Fibroblast of lung (primary cell): ENCODE data around the gene CCDC92B. TPM values are rescaled to one million over a fixed set of nuclear protein-coding genes. Genes with fewer than 3 reads are reported as not detected.

ENCODE experiments used
- DNase-seq, 2 donors: peaks; one replicate each; pipeline versions ENCODE4 v3.0.0 to v3.0.0-alpha.2; 2010; ENCODE audit warnings: low read depth in 2 of 2
- H2AFZ ChIP-seq: 2 replicates; pipeline ENCODE4 v1.5.1; 2012; ENCODE audit warnings: low read length, control low read depth, inconsistent platforms
- H3K27ac ChIP-seq: 2 replicates; pipeline ENCODE4 v1.5.1; 2011; ENCODE audit warnings: low read length, control low read depth; ENCODE audit not compliant: insufficient read depth
- H3K27me3 ChIP-seq: 2 replicates; pipeline ENCODE4 v1.5.1; 2011; ENCODE audit warnings: mild to moderate bottlenecking, low read length; ENCODE audit not compliant: control insufficient read depth, insufficient read depth
- H3K36me3 ChIP-seq: 2 replicates; pipeline ENCODE4 v1.5.1; 2011; ENCODE audit warnings: low read length; ENCODE audit not compliant: control insufficient read depth, insufficient read depth
- H3K4me1 ChIP-seq: 2 replicates; pipeline ENCODE4 v1.5.1; 2011; ENCODE audit warnings: low read length; ENCODE audit not compliant: control insufficient read depth, insufficient read depth; ENCODE audit errors: extremely low read depth
- H3K4me2 ChIP-seq: 2 replicates; pipeline ENCODE4 v1.5.1; 2011; ENCODE audit warnings: low read length, control low read depth; ENCODE audit not compliant: insufficient read depth; ENCODE audit errors: extremely low read depth
- H3K4me3 ChIP-seq, 4 experiments: fragments of 200-600 bp in 1 of 4; sonication (generic) in 1 of 4; replicated peaks in 1 of 4; 2 replicates each; pipeline ENCODE4 v1.5.1; 2011 to 2016; ENCODE audit warnings: low read length in 4 of 4, low read depth in 3 of 4, mild to moderate bottlenecking in 3 of 4, control low read depth in 2 of 4, inconsistent platforms in 1 of 4, mixed read lengths in 1 of 4; ENCODE audit not compliant: insufficient read depth in 1 of 4; ENCODE audit errors: control extremely low read depth in 1 of 4
- H3K79me2 ChIP-seq: 2 replicates; pipeline ENCODE4 v1.5.1; 2012; ENCODE audit warnings: mild to moderate bottlenecking, low read length, inconsistent platforms; ENCODE audit not compliant: control insufficient read depth, insufficient read depth
- H3K9ac ChIP-seq: 2 replicates; pipeline ENCODE4 v1.5.1; 2011; ENCODE audit warnings: mild to moderate bottlenecking, low read length, control low read depth; ENCODE audit not compliant: insufficient read depth
- H3K9me3 ChIP-seq: 2 replicates; pipeline ENCODE4 v1.5.1; 2012; ENCODE audit warnings: low read depth, low read length; ENCODE audit not compliant: control insufficient read depth, insufficient read depth
- H4K20me1 ChIP-seq: 2 replicates; pipeline ENCODE4 v1.5.1; 2011; ENCODE audit warnings: low read length; ENCODE audit not compliant: control insufficient read depth, insufficient read depth; ENCODE audit errors: extremely low read depth
- EZH2 ChIP-seq: IDR thresholded peaks from 2 replicates; pipeline ENCODE4 v1.5.1; 2012; ENCODE audit warnings: low read length, control low read depth, mild to moderate bottlenecking; ENCODE audit errors: missing control alignments
- polyA plus RNA-seq, 2 donors: library from polyadenylated mRNA; depleted of rRNA in 1 of 2; stranded (reverse) in 1 of 2; unstranded in 1 of 2; fragments of >200 nt; gene quantifications; 2 replicates each; pipeline ENCODE4 v1.2.1, GENCODE V29; 2011 to 2012; ENCODE audit warnings: missing spikeins in 1 of 2
- total RNA-seq: library from RNA; depleted of rRNA; stranded (reverse); fragments of >200 nt; gene quantifications from 2 replicates; pipeline ENCODE4 v1.2.1, GENCODE V29; 2014
- TF ChIP-seq, protein P1 (sequence below), 2 donors: IDR thresholded peaks in 1 of 2; conservative IDR thresholded peaks in 1 of 2; 1 replicate in 1 of 2; 2 replicates in 1 of 2; pipeline ENCODE4 v1.5.1; 2011 to 2012; ENCODE audit warnings: low read length in 2 of 2, control low read depth in 1 of 2, inconsistent platforms in 1 of 2, low read depth in 1 of 2, mild to moderate bottlenecking in 1 of 2

CCDC92B gene
- total and polyA plus RNA-seq, 2 donors (not counting 1 experiment from before 2014, with no cell fraction given): not detected

DNA sequence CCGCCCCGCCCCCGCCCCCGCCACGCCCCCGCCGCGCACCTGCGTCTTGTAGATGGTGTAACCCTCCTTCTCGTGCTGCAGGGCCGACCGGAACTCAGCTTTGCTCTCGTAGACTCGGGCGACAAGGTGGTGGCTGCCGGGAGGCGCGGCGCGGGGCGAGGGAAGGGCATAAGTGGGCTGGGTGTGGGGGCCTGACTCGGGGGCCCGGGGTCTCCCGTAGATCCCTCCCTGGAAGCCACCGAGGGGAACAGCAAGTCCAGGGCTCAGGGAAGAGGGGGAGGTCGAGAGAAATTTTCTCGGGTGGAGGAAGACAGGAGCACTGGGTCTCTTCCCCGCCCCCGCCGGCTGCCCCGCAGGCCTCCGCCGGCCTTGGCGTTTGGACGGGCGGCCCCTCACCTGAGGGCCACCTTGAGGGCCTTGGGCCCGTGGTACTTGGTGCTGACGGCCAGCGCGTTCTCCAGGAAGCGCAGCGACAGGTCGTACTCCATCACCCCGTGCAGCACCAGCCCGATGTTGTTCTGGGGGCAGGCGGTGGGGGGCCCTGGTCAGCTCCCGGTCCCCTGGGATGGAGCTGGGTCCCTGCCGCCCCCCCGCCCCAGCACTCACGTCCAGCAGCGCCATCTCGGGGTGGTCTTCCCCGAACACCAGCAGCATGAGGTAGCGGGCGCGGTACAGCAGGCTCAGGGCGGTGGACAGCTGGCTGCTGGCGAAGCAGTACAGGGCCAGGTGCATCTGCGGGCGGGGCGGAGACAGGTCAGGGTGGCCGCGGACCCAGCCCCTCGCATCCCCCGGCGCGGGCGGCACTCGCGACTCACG, 57.3 kb downstream of the CCDC92B start:
- TF ChIP-seq, protein P1, sequence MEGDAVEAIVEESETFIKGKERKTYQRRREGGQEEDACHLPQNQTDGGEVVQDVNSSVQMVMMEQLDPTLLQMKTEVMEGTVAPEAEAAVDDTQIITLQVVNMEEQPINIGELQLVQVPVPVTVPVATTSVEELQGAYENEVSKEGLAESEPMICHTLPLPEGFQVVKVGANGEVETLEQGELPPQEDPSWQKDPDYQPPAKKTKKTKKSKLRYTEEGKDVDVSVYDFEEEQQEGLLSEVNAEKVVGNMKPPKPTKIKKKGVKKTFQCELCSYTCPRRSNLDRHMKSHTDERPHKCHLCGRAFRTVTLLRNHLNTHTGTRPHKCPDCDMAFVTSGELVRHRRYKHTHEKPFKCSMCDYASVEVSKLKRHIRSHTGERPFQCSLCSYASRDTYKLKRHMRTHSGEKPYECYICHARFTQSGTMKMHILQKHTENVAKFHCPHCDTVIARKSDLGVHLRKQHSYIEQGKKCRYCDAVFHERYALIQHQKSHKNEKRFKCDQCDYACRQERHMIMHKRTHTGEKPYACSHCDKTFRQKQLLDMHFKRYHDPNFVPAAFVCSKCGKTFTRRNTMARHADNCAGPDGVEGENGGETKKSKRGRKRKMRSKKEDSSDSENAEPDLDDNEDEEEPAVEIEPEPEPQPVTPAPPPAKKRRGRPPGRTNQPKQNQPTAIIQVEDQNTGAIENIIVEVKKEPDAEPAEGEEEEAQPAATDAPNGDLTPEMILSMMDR (conservative IDR thresholded peaks at IDR 0.05 in 1 of 2, IDR thresholded peaks at IDR 0.05 in 1 of 2; ENCODE audit: low read depth in 1 of 2, low read length in 2 of 2): no peak
- no peak for TF ChIP-seq EZH2
- Histone ChIP-seq H3K9ac (no peak overlapping the region), H3K27ac (no peak overlapping the region), H4K20me1 (no peaks in the 10 kb centered on the region), H3K9me3 (no peaks in the 10 kb centered on the region), H3K36me3 (peaks cover 16% of the 10 kb centered on the region), H3K4me3 (no peak overlapping the region), H2AFZ (no peak overlapping the region), H3K79me2 (no peaks in the 10 kb centered on the region), H3K4me1 (peaks cover under 1% of the 10 kb centered on the region), H3K4me2 (no peak overlapping the region), H3K27me3 (no peaks in the 10 kb centered on the region)
- no peak for DNase-seq

DNA sequence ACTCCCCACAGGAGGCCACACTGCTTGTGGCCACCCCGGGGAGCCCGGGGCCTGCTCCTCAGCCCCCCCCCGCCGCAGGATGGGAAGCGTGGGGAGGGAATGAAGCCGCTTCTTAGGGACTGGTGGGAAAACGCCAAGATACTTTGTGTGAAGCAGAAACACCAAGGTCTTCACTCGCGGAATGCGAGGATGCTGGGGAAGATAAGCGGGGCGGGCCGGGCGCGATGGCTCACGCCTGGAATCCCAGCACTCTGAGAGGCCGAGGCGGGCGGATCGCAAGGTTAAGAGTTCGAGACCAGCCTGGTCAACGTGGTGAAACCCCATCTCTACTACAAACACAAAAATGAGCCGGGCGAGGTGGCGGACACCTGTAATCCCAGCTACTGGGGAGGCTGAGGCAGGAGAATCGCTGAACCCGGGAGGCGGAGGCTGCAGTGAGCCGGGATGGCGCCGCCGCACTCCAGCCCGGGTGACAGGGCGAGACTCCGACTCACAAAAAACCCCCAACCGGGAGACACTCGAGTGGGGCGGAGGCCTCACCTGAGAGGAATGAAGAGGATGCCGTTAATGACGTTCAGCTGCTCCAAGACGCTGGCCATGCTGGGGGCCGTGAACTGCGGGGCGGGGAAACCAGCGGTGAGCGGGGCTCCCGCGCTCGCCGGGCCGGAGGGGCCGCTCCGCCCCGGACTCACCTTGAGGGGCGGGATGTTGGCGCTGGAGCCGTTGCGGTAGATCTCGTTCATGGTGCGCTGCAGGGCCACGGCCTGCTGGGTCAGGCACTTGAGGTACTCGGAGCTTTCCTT, 58.2 kb downstream of the CCDC92B start:
- no peaks in the 10 kb centered on the region for H3K79me2 ChIP-seq
- no peaks in the 10 kb centered on the region for H3K9me3 ChIP-seq
- no peak overlapping the region for H3K27ac ChIP-seq
- H3K4me1 ChIP-seq: peaks cover 7% of the 10 kb centered on the region
- no peak for DNase-seq
- H3K4me3 ChIP-seq: no peak overlapping the region
- TF ChIP-seq, protein P1 (conservative IDR thresholded peaks at IDR 0.05 in 1 of 2, IDR thresholded peaks at IDR 0.05 in 1 of 2; ENCODE audit: low read depth in 1 of 2, low read length in 2 of 2): no peak
- TF ChIP-seq EZH2: no peak
- H3K9ac ChIP-seq: no peak overlapping the region
- no peaks in the 10 kb centered on the region for H3K27me3 ChIP-seq
- H4K20me1 ChIP-seq: no peaks in the 10 kb centered on the region
- H3K36me3 ChIP-seq: peaks cover 15% of the 10 kb centered on the region
- no peak overlapping the region for H3K4me2 ChIP-seq
- no peak overlapping the region for H2AFZ ChIP-seq
